Fibroblast of lung (primary cell): ENCODE data around the gene AMFR. TPM values are rescaled to one million over a fixed set of nuclear protein-coding genes. Genes with fewer than 3 reads are reported as not detected.

ENCODE experiments used
- DNase-seq, 2 donors: peaks; one replicate each; pipeline versions ENCODE4 v3.0.0 to v3.0.0-alpha.2; 2010; ENCODE audit warnings: low read depth in 2 of 2
- H2AFZ ChIP-seq: 2 replicates; pipeline ENCODE4 v1.5.1; 2012; ENCODE audit warnings: low read length, control low read depth, inconsistent platforms
- H3K27ac ChIP-seq: 2 replicates; pipeline ENCODE4 v1.5.1; 2011; ENCODE audit warnings: low read length, control low read depth; ENCODE audit not compliant: insufficient read depth
- H3K27me3 ChIP-seq: 2 replicates; pipeline ENCODE4 v1.5.1; 2011; ENCODE audit warnings: mild to moderate bottlenecking, low read length; ENCODE audit not compliant: control insufficient read depth, insufficient read depth
- H3K36me3 ChIP-seq: 2 replicates; pipeline ENCODE4 v1.5.1; 2011; ENCODE audit warnings: low read length; ENCODE audit not compliant: control insufficient read depth, insufficient read depth
- H3K4me1 ChIP-seq: 2 replicates; pipeline ENCODE4 v1.5.1; 2011; ENCODE audit warnings: low read length; ENCODE audit not compliant: control insufficient read depth, insufficient read depth; ENCODE audit errors: extremely low read depth
- H3K4me2 ChIP-seq: 2 replicates; pipeline ENCODE4 v1.5.1; 2011; ENCODE audit warnings: low read length, control low read depth; ENCODE audit not compliant: insufficient read depth; ENCODE audit errors: extremely low read depth
- H3K4me3 ChIP-seq, 4 experiments: fragments of 200-600 bp in 1 of 4; sonication (generic) in 1 of 4; replicated peaks in 1 of 4; 2 replicates each; pipeline ENCODE4 v1.5.1; 2011 to 2016; ENCODE audit warnings: low read length in 4 of 4, low read depth in 3 of 4, mild to moderate bottlenecking in 3 of 4, control low read depth in 2 of 4, inconsistent platforms in 1 of 4, mixed read lengths in 1 of 4; ENCODE audit not compliant: insufficient read depth in 1 of 4; ENCODE audit errors: control extremely low read depth in 1 of 4
- H3K79me2 ChIP-seq: 2 replicates; pipeline ENCODE4 v1.5.1; 2012; ENCODE audit warnings: mild to moderate bottlenecking, low read length, inconsistent platforms; ENCODE audit not compliant: control insufficient read depth, insufficient read depth
- H3K9ac ChIP-seq: 2 replicates; pipeline ENCODE4 v1.5.1; 2011; ENCODE audit warnings: mild to moderate bottlenecking, low read length, control low read depth; ENCODE audit not compliant: insufficient read depth
- H3K9me3 ChIP-seq: 2 replicates; pipeline ENCODE4 v1.5.1; 2012; ENCODE audit warnings: low read depth, low read length; ENCODE audit not compliant: control insufficient read depth, insufficient read depth
- H4K20me1 ChIP-seq: 2 replicates; pipeline ENCODE4 v1.5.1; 2011; ENCODE audit warnings: low read length; ENCODE audit not compliant: control insufficient read depth, insufficient read depth; ENCODE audit errors: extremely low read depth
- EZH2 ChIP-seq: IDR thresholded peaks from 2 replicates; pipeline ENCODE4 v1.5.1; 2012; ENCODE audit warnings: low read length, control low read depth, mild to moderate bottlenecking; ENCODE audit errors: missing control alignments
- polyA plus RNA-seq, 2 donors: library from polyadenylated mRNA; depleted of rRNA in 1 of 2; stranded (reverse) in 1 of 2; unstranded in 1 of 2; fragments of >200 nt; gene quantifications; 2 replicates each; pipeline ENCODE4 v1.2.1, GENCODE V29; 2011 to 2012; ENCODE audit warnings: missing spikeins in 1 of 2
- total RNA-seq: library from RNA; depleted of rRNA; stranded (reverse); fragments of >200 nt; gene quantifications from 2 replicates; pipeline ENCODE4 v1.2.1, GENCODE V29; 2014
- TF ChIP-seq, protein P1 (sequence below), 2 donors: IDR thresholded peaks in 1 of 2; conservative IDR thresholded peaks in 1 of 2; 1 replicate in 1 of 2; 2 replicates in 1 of 2; pipeline ENCODE4 v1.5.1; 2011 to 2012; ENCODE audit warnings: low read length in 2 of 2, control low read depth in 1 of 2, inconsistent platforms in 1 of 2, low read depth in 1 of 2, mild to moderate bottlenecking in 1 of 2

Gene AMFR
- total and polyA plus RNA-seq, 2 donors (not counting 1 experiment from before 2014, with no cell fraction given), result 75.9 to 413 TPM

DNA sequence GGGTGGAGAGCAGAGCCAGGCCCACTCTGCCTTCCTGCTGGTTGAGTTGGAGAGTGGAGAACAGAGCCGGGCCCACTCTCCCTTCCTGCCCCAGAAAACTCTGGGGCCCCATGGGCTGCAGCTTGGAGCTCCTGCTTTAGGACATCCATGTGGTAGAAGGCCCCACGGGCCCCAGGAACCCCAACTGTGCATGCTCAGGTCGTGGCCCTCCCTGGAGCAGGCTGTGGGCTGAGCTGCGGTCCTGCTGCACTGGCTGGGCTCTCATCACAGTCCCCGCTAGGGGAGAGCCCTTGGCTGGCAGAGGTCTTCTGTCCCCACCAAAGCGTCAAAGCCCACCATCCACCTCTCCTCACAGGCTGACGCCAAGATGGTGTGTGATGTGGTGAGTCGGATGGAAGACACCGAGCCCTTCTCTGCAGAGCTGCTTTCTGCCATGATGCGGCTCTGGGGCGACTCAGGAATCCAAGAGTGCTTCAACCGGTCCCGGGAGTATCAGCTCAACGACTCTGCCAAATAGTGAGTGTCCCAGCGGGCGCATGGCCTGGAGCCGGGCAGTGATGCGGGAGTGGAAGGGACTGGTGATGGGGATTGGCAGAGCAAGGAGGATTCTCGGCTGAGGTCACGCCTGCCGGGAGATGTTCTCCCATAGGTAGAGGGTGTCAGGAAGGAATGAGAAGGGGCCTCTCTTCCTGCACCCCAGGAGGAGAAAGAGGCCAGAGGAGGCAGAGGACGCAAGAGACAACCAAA is 96.9 kb downstream of the AMFR start:
- H4K20me1 ChIP-seq, result no peaks in the 10 kb centered on the region
- TF ChIP-seq, protein P1, sequence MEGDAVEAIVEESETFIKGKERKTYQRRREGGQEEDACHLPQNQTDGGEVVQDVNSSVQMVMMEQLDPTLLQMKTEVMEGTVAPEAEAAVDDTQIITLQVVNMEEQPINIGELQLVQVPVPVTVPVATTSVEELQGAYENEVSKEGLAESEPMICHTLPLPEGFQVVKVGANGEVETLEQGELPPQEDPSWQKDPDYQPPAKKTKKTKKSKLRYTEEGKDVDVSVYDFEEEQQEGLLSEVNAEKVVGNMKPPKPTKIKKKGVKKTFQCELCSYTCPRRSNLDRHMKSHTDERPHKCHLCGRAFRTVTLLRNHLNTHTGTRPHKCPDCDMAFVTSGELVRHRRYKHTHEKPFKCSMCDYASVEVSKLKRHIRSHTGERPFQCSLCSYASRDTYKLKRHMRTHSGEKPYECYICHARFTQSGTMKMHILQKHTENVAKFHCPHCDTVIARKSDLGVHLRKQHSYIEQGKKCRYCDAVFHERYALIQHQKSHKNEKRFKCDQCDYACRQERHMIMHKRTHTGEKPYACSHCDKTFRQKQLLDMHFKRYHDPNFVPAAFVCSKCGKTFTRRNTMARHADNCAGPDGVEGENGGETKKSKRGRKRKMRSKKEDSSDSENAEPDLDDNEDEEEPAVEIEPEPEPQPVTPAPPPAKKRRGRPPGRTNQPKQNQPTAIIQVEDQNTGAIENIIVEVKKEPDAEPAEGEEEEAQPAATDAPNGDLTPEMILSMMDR (conservative IDR thresholded peaks at IDR 0.05 in 1 of 2, IDR thresholded peaks at IDR 0.05 in 1 of 2; ENCODE audit: low read depth in 1 of 2, low read length in 2 of 2), result no peak
- no peak for TF ChIP-seq EZH2
- H3K4me3 ChIP-seq, result no peak overlapping the region
- H3K27ac ChIP-seq, result no peak overlapping the region
- no peaks in the 10 kb centered on the region for H3K9me3 ChIP-seq
- no peak overlapping the region for H2AFZ ChIP-seq
- no peak overlapping the region for H3K4me2 ChIP-seq
- no peaks in the 10 kb centered on the region for H3K36me3 ChIP-seq
- DNase-seq, result no peak
- H3K9ac ChIP-seq, result no peak overlapping the region
- peaks cover 2% of the 10 kb centered on the region for H3K27me3 ChIP-seq
- H3K79me2 ChIP-seq, result no peaks in the 10 kb centered on the region
- H3K4me1 ChIP-seq, result peaks cover 2% of the 10 kb centered on the region

DNA sequence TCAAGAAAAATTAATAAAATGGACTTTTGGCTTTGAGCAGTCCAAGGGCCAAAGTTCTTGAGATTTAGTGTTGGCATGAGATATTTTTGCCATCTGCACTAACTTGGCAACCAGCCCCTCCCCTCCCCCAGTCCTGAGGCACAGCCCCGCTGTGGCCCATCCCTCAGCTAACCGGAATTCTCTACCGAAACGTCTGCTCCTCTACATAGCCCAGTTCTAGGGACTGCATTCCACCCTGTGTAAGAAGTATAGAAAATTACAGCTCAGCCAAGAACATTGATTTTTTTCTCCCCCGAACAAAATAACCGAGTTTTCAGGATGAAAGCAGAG is 97.5 kb downstream of the AMFR start:
- Histone ChIP-seq H3K9me3 (no peaks in the 10 kb centered on the region), H3K9ac (no peak overlapping the region), H3K4me3 (no peak overlapping the region), H4K20me1 (no peaks in the 10 kb centered on the region), H2AFZ (no peak overlapping the region), H3K79me2 (no peaks in the 10 kb centered on the region), H3K27ac (no peak overlapping the region), H3K36me3 (no peaks in the 10 kb centered on the region), H3K27me3 (peaks cover 2% of the 10 kb centered on the region), H3K4me1 (peaks cover 2% of the 10 kb centered on the region), H3K4me2 (no peak overlapping the region)
- DNase-seq, result no peak
- TF ChIP-seq, protein P1 (conservative IDR thresholded peaks at IDR 0.05 in 1 of 2, IDR thresholded peaks at IDR 0.05 in 1 of 2; ENCODE audit: low read depth in 1 of 2, low read length in 2 of 2), result no peak
- TF ChIP-seq EZH2, result no peak

DNA sequence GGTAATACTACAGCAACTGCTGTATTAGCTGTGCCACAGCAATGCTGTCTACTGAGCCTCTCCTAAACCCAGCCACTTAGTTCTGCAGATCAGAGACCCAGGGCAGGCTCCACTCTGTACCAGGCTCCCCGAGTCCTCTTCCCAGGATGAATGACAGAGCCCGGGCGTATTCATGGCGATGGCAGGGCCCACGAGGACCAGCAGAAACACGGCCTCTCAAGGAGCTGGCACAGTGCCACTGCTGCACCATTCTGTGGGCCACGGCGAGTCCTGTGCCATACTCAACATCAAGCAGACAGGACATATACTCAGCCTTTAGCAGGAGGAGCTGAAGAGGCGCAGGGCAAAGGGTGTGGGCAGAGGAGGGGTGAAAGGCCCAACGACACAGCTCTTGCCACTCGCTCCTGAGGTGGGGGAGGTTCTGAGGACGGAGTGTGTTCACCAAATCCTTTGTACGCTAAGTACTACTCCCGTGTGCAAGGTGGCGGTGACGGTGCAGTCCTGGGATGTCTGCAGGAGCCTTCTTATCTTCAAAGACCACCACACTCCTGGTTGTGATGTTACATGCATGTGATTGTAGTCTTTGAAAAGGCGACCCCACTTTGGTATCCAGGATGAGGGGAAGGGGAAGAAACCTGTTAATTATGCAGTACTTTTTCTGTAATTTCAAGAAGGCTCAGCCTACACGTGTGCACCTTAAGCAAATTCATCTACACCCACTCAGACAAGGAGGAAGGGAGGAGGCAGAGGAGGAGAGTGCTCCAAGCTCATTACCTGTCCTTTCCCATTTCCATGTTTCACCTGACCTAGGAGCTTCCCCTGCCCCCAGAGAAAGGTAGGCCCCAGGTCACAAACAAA is 98.0 kb downstream of the AMFR start:
- H3K4me2 ChIP-seq, result no peak overlapping the region
- no peak for DNase-seq
- no peaks in the 10 kb centered on the region for H3K9me3 ChIP-seq
- no peaks in the 10 kb centered on the region for H3K36me3 ChIP-seq
- H4K20me1 ChIP-seq, result no peaks in the 10 kb centered on the region
- H3K27me3 ChIP-seq, result peaks cover 5% of the 10 kb centered on the region
- no peak overlapping the region for H3K9ac ChIP-seq
- no peak overlapping the region for H3K27ac ChIP-seq
- no peak overlapping the region for H2AFZ ChIP-seq
- no peaks in the 10 kb centered on the region for H3K4me1 ChIP-seq
- H3K4me3 ChIP-seq, result no peak overlapping the region
- no peaks in the 10 kb centered on the region for H3K79me2 ChIP-seq
- no peak for TF ChIP-seq EZH2
- TF ChIP-seq, protein P1 (conservative IDR thresholded peaks at IDR 0.05 in 1 of 2, IDR thresholded peaks at IDR 0.05 in 1 of 2; ENCODE audit: low read depth in 1 of 2, low read length in 2 of 2), result no peak
